ENCODE results near the gene CAPN9.

Gene CAPN9

GRCh38 chr1:230781131-230781530, 33.9 kb downstream of the CAPN9 start:
- H3K4me3 ChIP-seq (ENCODE audit: control insufficient read depth, low read depth, low read length): no peak overlapping the region
- no peak for DNase-seq (ENCODE audit: low read depth)
- no peak for TF ChIP-seq CTCF (conservative IDR thresholded peaks at IDR 0.05; ENCODE audit: control insufficient read depth, insufficient read depth, low read depth, low read length)

- DNase-seq (ENCODE audit: low read depth): peak; percentile 22
- H3K4me3 ChIP-seq (ENCODE audit: control insufficient read depth, low read depth, low read length): no peak overlapping the region
- TF ChIP-seq CTCF (conservative IDR thresholded peaks at IDR 0.05; ENCODE audit: control insufficient read depth, insufficient read depth, low read depth, low read length): no peak
Observed at GRCh38 chr1:230781594-230781993, 34.4 kb downstream of the CAPN9 start.

- no peak overlapping the region for H3K4me3 ChIP-seq (ENCODE audit: control insufficient read depth, low read depth, low read length)
- no peak for TF ChIP-seq CTCF (conservative IDR thresholded peaks at IDR 0.05; ENCODE audit: control insufficient read depth, insufficient read depth, low read depth, low read length)
- DNase-seq (ENCODE audit: low read depth): no peak
Observed at GRCh38 chr1:230784163-230784562, 37.0 kb downstream of the CAPN9 start.

- no peak for TF ChIP-seq CTCF (conservative IDR thresholded peaks at IDR 0.05; ENCODE audit: control insufficient read depth, insufficient read depth, low read depth, low read length)
- DNase-seq (ENCODE audit: low read depth): no peak
- no peak overlapping the region for H3K4me3 ChIP-seq (ENCODE audit: control insufficient read depth, low read depth, low read length)
Observed at GRCh38 chr1:230785636-230786384, 38.6 kb downstream of the CAPN9 start.

- no peak for TF ChIP-seq CTCF (conservative IDR thresholded peaks at IDR 0.05; ENCODE audit: control insufficient read depth, insufficient read depth, low read depth, low read length)
- no peak overlapping the region for H3K4me3 ChIP-seq (ENCODE audit: control insufficient read depth, low read depth, low read length)
- no peak for DNase-seq (ENCODE audit: low read depth)
Observed at GRCh38 chr1:230786385-230786753, 39.2 kb downstream of the CAPN9 start.

- no peak for TF ChIP-seq CTCF (conservative IDR thresholded peaks at IDR 0.05; ENCODE audit: control insufficient read depth, insufficient read depth, low read depth, low read length)
- H3K4me3 ChIP-seq (ENCODE audit: control insufficient read depth, low read depth, low read length): no peak overlapping the region
- DNase-seq (ENCODE audit: low read depth): no peak
Observed at GRCh38 chr1:230787471-230787870, 40.3 kb downstream of the CAPN9 start.
